Endothelial cell (in vitro differentiated cells): ENCODE data around the gene CDK11A. TPM values are rescaled to one million over a fixed set of nuclear protein-coding genes. Genes with fewer than 3 reads are reported as not detected.
"Not testable (repeated sequence)": the region's sequence is repeated elsewhere in the genome, so short reads cannot be mapped to it uniquely, and the experiment has no call there.

Experiments used
- DNase-seq: peaks from one replicate; pipeline ENCODE4 v3.0.0; 2021; ENCODE audit warnings: low spot score
- H3K27ac Mint-ChIP-seq: one replicate; pipeline ENCODE4 v1.8.0; 2021; ENCODE audit warnings: mixed read lengths, inconsistent platforms; ENCODE audit not compliant: unreplicated experiment
- H3K27me3 Mint-ChIP-seq: one replicate; pipeline ENCODE4 v1.8.0; 2021; ENCODE audit warnings: mild to moderate bottlenecking, moderate library complexity, mixed read lengths, inconsistent platforms; ENCODE audit not compliant: unreplicated experiment
- H3K36me3 Mint-ChIP-seq: one replicate; pipeline ENCODE4 v1.8.0; 2021; ENCODE audit warnings: mild to moderate bottlenecking, low read depth, mixed read lengths, inconsistent platforms; ENCODE audit not compliant: unreplicated experiment
- H3K4me1 Mint-ChIP-seq: one replicate; pipeline ENCODE4 v1.8.0; 2021; ENCODE audit warnings: mild to moderate bottlenecking, mixed read lengths, inconsistent platforms; ENCODE audit not compliant: unreplicated experiment
- H3K4me3 Mint-ChIP-seq: one replicate; pipeline ENCODE4 v1.8.0; 2021; ENCODE audit warnings: mild to moderate bottlenecking, mixed read lengths, inconsistent platforms; ENCODE audit not compliant: unreplicated experiment
- H3K9me3 Mint-ChIP-seq: one replicate; pipeline ENCODE4 v1.8.0; 2021; ENCODE audit warnings: mixed read lengths, inconsistent platforms; ENCODE audit not compliant: unreplicated experiment
- long read RNA-seq: library from polyadenylated mRNA; unstranded; transcript quantifications from one replicate; pipeline ENCODE4 v2.0.0, GENCODE V29; 2020; ENCODE audit not compliant: unreplicated experiment
- total RNA-seq: library from RNA; stranded (reverse); fragmentation: NEBNext Ultra II Directional; extraction: Animal tissue kit (Norgen Biotek cat#: 25700); gene quantifications from one replicate; pipeline ENCODE4 v1.2.1, GENCODE V29; 2021; ENCODE audit not compliant: unreplicated experiment
- TF ChIP-seq, protein P1 (sequence below): fragments of 200-600 bp; sonication (generic); IDR thresholded peaks from one replicate; pipeline ENCODE4 v1.5.0; 2021; ENCODE audit warnings: antibody characterized with exemption; ENCODE audit not compliant: unreplicated experiment

CDK11A gene
- 109 TPM for total RNA-seq
- long read RNA-seq, partial matches to known transcripts: 16 of 21 reads
- long read RNA-seq, other reads (novel, unspliced or antisense): 4 of 21 reads

- peaks cover 13% of the 10 kb centered on the region for H3K36me3 Mint-ChIP-seq
- TF ChIP-seq, protein P1, sequence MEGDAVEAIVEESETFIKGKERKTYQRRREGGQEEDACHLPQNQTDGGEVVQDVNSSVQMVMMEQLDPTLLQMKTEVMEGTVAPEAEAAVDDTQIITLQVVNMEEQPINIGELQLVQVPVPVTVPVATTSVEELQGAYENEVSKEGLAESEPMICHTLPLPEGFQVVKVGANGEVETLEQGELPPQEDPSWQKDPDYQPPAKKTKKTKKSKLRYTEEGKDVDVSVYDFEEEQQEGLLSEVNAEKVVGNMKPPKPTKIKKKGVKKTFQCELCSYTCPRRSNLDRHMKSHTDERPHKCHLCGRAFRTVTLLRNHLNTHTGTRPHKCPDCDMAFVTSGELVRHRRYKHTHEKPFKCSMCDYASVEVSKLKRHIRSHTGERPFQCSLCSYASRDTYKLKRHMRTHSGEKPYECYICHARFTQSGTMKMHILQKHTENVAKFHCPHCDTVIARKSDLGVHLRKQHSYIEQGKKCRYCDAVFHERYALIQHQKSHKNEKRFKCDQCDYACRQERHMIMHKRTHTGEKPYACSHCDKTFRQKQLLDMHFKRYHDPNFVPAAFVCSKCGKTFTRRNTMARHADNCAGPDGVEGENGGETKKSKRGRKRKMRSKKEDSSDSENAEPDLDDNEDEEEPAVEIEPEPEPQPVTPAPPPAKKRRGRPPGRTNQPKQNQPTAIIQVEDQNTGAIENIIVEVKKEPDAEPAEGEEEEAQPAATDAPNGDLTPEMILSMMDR: peak; percentile 61
- H3K27ac Mint-ChIP-seq: peak within 1 kb of the TSS; percentile 94
These were observed at the start of gene CDK11A for GRCh38 chr1:1724035-1724864. Gene CDK11A, minus strand, starts transcription at chr1:1724357. Its CDS starts 1,539 bp downstream, at chr1:1722818.

DNA sequence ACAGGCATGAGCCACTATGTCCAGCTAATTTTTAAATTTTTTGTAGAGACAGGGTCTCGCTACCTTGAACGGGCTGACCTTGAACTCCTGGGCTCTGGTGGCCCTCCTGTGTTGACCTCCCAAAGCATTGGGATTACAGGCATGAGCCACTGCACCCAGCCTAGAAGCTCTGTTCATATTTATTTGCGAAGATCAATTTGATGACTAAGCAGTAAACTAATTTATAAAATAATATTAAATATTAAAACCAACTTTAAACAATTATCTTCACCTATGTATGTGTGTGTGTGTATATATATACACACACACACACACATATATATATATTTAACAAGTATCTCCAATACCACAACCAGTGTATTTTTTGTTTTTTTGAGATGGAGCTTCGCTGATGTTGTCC is 49.7 kb upstream of the CDK11A start:
- Mint-ChIP-seq H3K27ac (no peak overlapping the region), H3K36me3 (peaks cover 8% of the 10 kb centered on the region)

More at GRCh38 chr1:1724035-1724864, at the start of gene CDK11A:
- not testable (repeated sequence) for H3K27me3 Mint-ChIP-seq, H3K9me3 Mint-ChIP-seq, H3K4me1 Mint-ChIP-seq
- H3K4me3 Mint-ChIP-seq: peak within 1 kb of the TSS; percentile 93
- peak; percentile 93 for DNase-seq

DNA sequence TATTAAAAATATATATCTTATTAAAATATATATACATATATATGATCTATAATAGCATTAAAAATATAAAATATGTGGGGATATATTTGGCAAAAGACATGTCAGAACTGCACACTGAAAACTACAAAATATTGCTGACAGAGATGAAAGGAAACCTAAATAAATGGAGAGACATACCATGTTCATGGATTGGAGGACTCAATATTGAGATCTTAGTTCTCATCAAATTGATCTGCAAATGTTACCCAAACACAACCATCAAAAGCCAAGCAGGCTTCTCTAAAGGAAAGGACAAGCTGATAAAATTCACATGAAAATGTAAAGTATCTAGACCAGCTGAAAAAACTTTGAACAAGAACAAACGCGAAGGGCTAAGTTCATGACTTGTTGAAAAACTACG is 46.9 kb upstream of the CDK11A start:
- Mint-ChIP-seq H3K4me1 (peaks cover 6% of the 10 kb centered on the region), H3K36me3 (peaks cover 13% of the 10 kb centered on the region), H3K4me3 (peak overlapping the region; percentile 3), H3K27ac (no peak overlapping the region), H3K27me3 (peaks cover 2% of the 10 kb centered on the region), H3K9me3 (no peaks in the 10 kb centered on the region)
- DNase-seq: no peak
- TF ChIP-seq, protein P1: no peak

More for the DNA sequence above, 49.7 kb upstream of the CDK11A start:
- no peak for DNase-seq
- Mint-ChIP-seq H3K27me3 (peaks cover 6% of the 10 kb centered on the region), H3K9me3 (no peaks in the 10 kb centered on the region), H3K4me3 (no peak overlapping the region), H3K4me1 (peaks cover 15% of the 10 kb centered on the region)
- TF ChIP-seq, protein P1: no peak

DNA sequence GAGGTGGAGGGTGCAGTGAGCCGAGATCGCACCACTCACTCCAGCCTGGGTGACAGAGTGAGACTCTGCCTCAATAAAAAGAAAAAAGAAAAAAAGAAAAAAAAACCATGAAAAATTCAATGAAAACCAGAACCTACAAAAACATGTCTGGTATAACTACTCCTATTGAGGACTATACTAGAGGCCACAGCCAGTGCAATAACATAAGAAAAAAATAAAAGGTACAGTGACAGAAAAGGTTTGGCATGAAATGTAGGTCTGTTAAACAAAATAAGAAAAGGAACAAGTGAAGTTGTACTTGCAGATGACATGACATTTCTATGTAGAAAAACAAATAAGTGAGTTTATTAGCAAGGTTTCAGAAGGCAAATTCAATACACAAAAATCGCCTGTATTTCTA is 45.9 kb upstream of the CDK11A start:
- Mint-ChIP-seq H3K4me1 (no peaks in the 10 kb centered on the region), H3K27me3 (no peaks in the 10 kb centered on the region), H3K36me3 (peaks cover 13% of the 10 kb centered on the region)

More for the DNA sequence above, 45.9 kb upstream of the CDK11A start:
- DNase-seq: no peak
- Mint-ChIP-seq H3K4me3 (no peak overlapping the region), H3K27ac (no peak overlapping the region), H3K9me3 (no peaks in the 10 kb centered on the region)
- TF ChIP-seq, protein P1: no peak
